Measurements from ENCODE around the gene TRIOBP. TPM values are rescaled to one million over a fixed set of nuclear protein-coding genes. Genes with fewer than 3 reads are reported as not detected.
"Not testable (repeated sequence)": the region's sequence is repeated elsewhere in the genome, so short reads cannot be mapped to it uniquely, and the experiment has no call there.

The TRIOBP gene
- total RNA-seq, 3 donors from 2014 or later (not counting 1 experiment from before 2014, with no cell fraction given), result 25.1 to 38.5 (median 25.8) TPM

DNA sequence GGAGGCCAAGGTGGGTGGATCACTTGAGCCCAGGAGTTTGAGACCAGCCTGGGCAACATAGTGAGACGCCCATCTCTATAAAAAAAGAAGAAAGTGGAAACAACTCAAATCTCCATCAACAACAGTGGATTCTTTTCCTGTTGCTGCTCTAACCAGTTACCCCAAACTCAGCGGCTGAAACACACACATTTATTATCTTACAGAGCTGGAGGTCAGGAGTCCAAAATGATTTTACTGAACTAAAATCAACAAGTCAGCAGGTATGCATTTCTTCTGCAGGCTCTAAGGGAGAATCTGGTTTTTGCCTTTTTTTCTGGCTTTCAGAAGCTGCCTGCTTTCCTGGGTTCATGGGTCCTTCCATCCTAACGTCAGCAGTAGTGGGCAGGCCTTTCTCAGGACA lies 99.2 kb downstream of the TRIOBP start:
- TF ChIP-seq, protein P1, sequence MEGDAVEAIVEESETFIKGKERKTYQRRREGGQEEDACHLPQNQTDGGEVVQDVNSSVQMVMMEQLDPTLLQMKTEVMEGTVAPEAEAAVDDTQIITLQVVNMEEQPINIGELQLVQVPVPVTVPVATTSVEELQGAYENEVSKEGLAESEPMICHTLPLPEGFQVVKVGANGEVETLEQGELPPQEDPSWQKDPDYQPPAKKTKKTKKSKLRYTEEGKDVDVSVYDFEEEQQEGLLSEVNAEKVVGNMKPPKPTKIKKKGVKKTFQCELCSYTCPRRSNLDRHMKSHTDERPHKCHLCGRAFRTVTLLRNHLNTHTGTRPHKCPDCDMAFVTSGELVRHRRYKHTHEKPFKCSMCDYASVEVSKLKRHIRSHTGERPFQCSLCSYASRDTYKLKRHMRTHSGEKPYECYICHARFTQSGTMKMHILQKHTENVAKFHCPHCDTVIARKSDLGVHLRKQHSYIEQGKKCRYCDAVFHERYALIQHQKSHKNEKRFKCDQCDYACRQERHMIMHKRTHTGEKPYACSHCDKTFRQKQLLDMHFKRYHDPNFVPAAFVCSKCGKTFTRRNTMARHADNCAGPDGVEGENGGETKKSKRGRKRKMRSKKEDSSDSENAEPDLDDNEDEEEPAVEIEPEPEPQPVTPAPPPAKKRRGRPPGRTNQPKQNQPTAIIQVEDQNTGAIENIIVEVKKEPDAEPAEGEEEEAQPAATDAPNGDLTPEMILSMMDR (IDR thresholded peaks at IDR 0.05), result no peak
- Histone ChIP-seq H3K9me3 (ENCODE audit: control insufficient read depth, insufficient read depth, low read length) (no peaks in the 10 kb centered on the region), H3K27ac (ENCODE audit: low read length) (no peak overlapping the region), H3K27me3 (ENCODE audit: control insufficient read depth, insufficient read depth, low read length) (no peaks in the 10 kb centered on the region), H3K4me3 (ENCODE audit: low read length) (no peak overlapping the region), H3K36me3 (ENCODE audit: control insufficient read depth, insufficient read depth, low read length) (no peaks in the 10 kb centered on the region), H3K4me1 (ENCODE audit: control insufficient read depth, insufficient read depth, low read length) (no peaks in the 10 kb centered on the region)
- intact Hi-C loops (cut with micrococcal nuclease), result no loop called here
- H3K4me3 Mint-ChIP-seq, result no peak overlapping the region
- ATAC-seq (no peak), DNase-seq (no peak)
- no peaks in the 10 kb centered on the region for H3K4me1 Mint-ChIP-seq
- H3K36me3 Mint-ChIP-seq, result no peaks in the 10 kb centered on the region
- no peaks in the 10 kb centered on the region for H3K9me3 Mint-ChIP-seq
- H3K27ac Mint-ChIP-seq, result no peak overlapping the region
- peaks cover 0 to 10% of the 10 kb centered on the region in 2 donors for H3K27me3 Mint-ChIP-seq (ENCODE audit: low read depth in 2 of 2)
- 80% methylated on average over 3 of the region's 3 CpGs for WGBS (ENCODE audit: insufficient coverage)

DNA sequence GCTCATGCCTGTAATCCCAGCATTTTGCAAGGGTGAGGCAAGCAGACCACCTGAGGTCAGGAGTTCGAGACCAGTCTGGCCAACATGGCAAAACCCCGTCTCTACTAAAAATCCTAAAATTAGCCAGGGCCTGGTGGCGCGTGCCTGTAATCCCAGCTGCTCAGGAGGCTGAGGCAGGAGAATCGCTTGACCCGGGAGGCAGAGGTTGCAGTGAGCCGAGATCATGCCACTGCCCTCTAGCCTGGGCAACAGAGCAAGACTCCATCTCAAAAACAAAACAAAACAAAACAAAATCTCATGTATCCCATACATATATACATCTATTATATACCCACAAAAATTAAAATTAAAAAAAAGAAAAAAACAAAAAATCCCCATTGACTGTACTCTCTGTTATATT lies 100.4 kb downstream of the TRIOBP start:
- H3K27ac Mint-ChIP-seq; H3K27me3 ChIP-seq (ENCODE audit: control insufficient read depth, insufficient read depth, low read length); intact Hi-C loops (cut with micrococcal nuclease); H3K27ac ChIP-seq (ENCODE audit: low read length); H3K9me3 ChIP-seq (ENCODE audit: control insufficient read depth, insufficient read depth, low read length); H3K4me1 Mint-ChIP-seq; H3K4me1 ChIP-seq (ENCODE audit: control insufficient read depth, insufficient read depth, low read length); H3K27me3 Mint-ChIP-seq (ENCODE audit: low read depth in 2 of 2); ATAC-seq; H3K9me3 Mint-ChIP-seq; H3K36me3 ChIP-seq (ENCODE audit: control insufficient read depth, insufficient read depth, low read length); DNase-seq; H3K4me3 ChIP-seq (ENCODE audit: low read length); H3K36me3 Mint-ChIP-seq; H3K4me3 Mint-ChIP-seq: not testable (repeated sequence)
- WGBS (ENCODE audit: insufficient coverage), result 96% methylated on average over 7 of the region's 7 CpGs

DNA sequence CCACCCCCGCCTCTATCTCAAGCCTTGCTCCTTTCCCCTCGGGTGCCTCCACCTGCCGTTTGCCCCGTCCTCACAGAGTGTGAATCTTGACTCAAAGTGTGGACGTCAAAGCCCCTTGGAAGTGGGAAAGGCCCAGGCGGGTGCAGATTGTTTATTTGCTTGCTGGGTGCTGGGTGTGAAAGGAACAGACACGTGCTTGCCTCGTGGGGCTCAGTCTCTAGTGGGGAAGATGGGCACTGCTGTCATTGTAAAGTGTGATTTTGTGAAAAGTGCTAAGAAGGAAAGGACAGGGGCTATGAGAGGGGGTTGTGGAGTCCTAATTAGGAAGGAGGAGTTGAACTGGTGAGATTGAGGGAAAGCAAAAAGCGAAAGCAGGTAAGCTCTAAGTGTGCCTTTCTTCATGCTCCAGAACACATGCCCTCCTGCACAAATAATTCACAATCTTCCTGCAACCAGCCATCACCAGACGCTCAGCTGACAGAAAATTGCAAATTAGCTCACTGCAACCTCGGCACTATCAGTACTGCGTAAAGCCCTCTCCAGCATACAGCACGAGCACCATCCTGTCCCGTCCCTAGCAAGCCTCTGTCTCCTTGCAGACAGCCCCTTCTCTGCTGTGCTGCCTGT lies 101.1 kb downstream of the TRIOBP start:
- no peaks in the 10 kb centered on the region for H3K36me3 ChIP-seq (ENCODE audit: control insufficient read depth, insufficient read depth, low read length)
- TF ChIP-seq, protein P1 (IDR thresholded peaks at IDR 0.05), result no peak
- H3K27ac Mint-ChIP-seq, result no peak overlapping the region
- peaks cover 3 to 14% of the 10 kb centered on the region in 2 donors for H3K27me3 Mint-ChIP-seq (ENCODE audit: low read depth in 2 of 2)
- intact Hi-C loops (cut with micrococcal nuclease), result no loop called here
- H3K9me3 ChIP-seq (ENCODE audit: control insufficient read depth, insufficient read depth, low read length), result no peaks in the 10 kb centered on the region
- H3K9me3 Mint-ChIP-seq, result no peaks in the 10 kb centered on the region
- ATAC-seq, result no peak
- H3K27me3 ChIP-seq (ENCODE audit: control insufficient read depth, insufficient read depth, low read length), result peaks cover 11% of the 10 kb centered on the region
- no peaks in the 10 kb centered on the region for H3K36me3 Mint-ChIP-seq
- no peak overlapping the region for H3K4me3 Mint-ChIP-seq
- H3K4me1 ChIP-seq (ENCODE audit: control insufficient read depth, insufficient read depth, low read length), result peaks cover 12% of the 10 kb centered on the region
- no peak overlapping the region for H3K27ac ChIP-seq (ENCODE audit: low read length)
- no peak for DNase-seq
- peaks cover 0 to 5% of the 10 kb centered on the region in 2 donors for H3K4me1 Mint-ChIP-seq
- H3K4me3 ChIP-seq (ENCODE audit: low read length), result no peak overlapping the region
- 74% methylated on average over 14 of the region's 14 CpGs for WGBS (ENCODE audit: insufficient coverage)

DNA sequence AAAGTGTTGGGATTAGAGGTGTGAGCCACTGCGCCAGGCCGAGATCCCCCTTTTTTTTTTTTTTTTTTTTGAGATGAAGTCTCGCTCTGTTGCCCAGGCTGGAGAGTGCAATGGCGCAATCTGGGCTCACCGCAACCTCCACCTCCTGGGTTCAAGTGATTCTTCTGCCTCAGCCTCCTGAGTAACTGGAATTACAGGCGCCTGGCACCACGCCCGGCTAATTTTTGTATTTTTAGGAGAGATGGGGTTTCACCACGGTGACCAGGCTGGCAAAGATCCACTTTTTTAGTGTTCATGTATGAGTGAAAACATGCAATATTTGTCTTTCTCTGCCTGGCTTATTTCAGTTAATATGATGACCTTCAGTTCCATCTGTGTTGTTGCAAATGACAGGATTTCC lies 103.1 kb downstream of the TRIOBP start:
- WGBS (ENCODE audit: insufficient coverage), result 76% methylated on average over 9 of the region's 9 CpGs
- H3K4me1 Mint-ChIP-seq, result peaks cover 0 to 18% of the 10 kb centered on the region in 2 donors
- Histone ChIP-seq H3K4me1 (ENCODE audit: control insufficient read depth, insufficient read depth, low read length) (peaks cover 26% of the 10 kb centered on the region), H3K27me3 (ENCODE audit: control insufficient read depth, insufficient read depth, low read length) (peaks cover 27% of the 10 kb centered on the region)
- H3K4me3 ChIP-seq (ENCODE audit: low read length); H3K27ac ChIP-seq (ENCODE audit: low read length); H3K9me3 Mint-ChIP-seq; intact Hi-C loops (cut with micrococcal nuclease); H3K27ac Mint-ChIP-seq; H3K9me3 ChIP-seq (ENCODE audit: control insufficient read depth, insufficient read depth, low read length); ATAC-seq; H3K36me3 Mint-ChIP-seq; DNase-seq; H3K4me3 Mint-ChIP-seq; H3K36me3 ChIP-seq (ENCODE audit: control insufficient read depth, insufficient read depth, low read length): not testable (repeated sequence)
- peaks cover 17 to 24% of the 10 kb centered on the region in 2 donors for H3K27me3 Mint-ChIP-seq (ENCODE audit: low read depth in 2 of 2)

All from natural killer cell (primary cell).